Cardiac muscle cell (in vitro differentiated cells and primary cell): ENCODE data around the gene STYK1. TPM values are rescaled to one million over a fixed set of nuclear protein-coding genes. Genes with fewer than 3 reads are reported as not detected.
"Not testable (repeated sequence)": the region's sequence is repeated elsewhere in the genome, so short reads cannot be mapped to it uniquely, and the experiment has no call there.

Source experiments
- DNase-seq, 2 donors: peaks; one replicate each; pipeline versions ENCODE4 v3.0.0 to v3.0.0-alpha.2; 2010 to 2017; ENCODE audit warnings: low read depth in 1 of 2, low spot score in 1 of 2
- H3K27ac ChIP-seq: fragments of 200-600 bp; sonication (generic); 2 replicates; pipeline ENCODE4 v1.5.1; 2016
- H3K27me3 ChIP-seq: fragments of 200-600 bp; sonication (generic); 2 replicates; pipeline ENCODE4 v1.6.0; 2016; ENCODE audit warnings: control low read depth
- H3K36me3 ChIP-seq: fragments of 200-600 bp; sonication (generic); 2 replicates; pipeline ENCODE4 v1.5.1; 2016; ENCODE audit warnings: control low read depth
- H3K4me1 ChIP-seq: fragments of 200-600 bp; sonication (generic); 2 replicates; pipeline ENCODE4 v1.8.1; 2017; ENCODE audit warnings: low read depth, mild to moderate bottlenecking, mixed run types
- H3K4me3 ChIP-seq: fragments of 200-600 bp; sonication (generic); 2 replicates; pipeline ENCODE4 v1.5.1; 2016; ENCODE audit warnings: mild to moderate bottlenecking
- H3K9me3 ChIP-seq: fragments of 200-600 bp; sonication (generic); 2 replicates; pipeline ENCODE4 v1.5.1; 2017; ENCODE audit warnings: low read depth, mild to moderate bottlenecking, control low read depth
- CTCF ChIP-seq: IDR thresholded peaks from 2 replicates; pipeline ENCODE4 v1.5.1; 2012; ENCODE audit warnings: low read depth, mild to moderate bottlenecking, low read length
- polyA plus RNA-seq: library from polyadenylated mRNA; unstranded; fragments of >200 nt; fragmentation: Nextera tagmentation; extraction: Ambion mirVana; gene quantifications from 2 replicates; pipeline ENCODE4 v1.2.1, GENCODE V29; 2016
- total RNA-seq: library from RNA; depleted of rRNA; stranded (reverse); fragments of >200 nt; gene quantifications from 2 replicates; pipeline ENCODE4 v1.2.3, GENCODE V29; 2016

STYK1 gene
- total and polyA plus RNA-seq, 2 experiments from 2014 or later = 0.21 to 0.65 TPM

- Histone ChIP-seq H3K4me1 (no peaks in the 10 kb centered on the region), H3K27ac (no peak overlapping the region), H3K4me3 (no peak overlapping the region), H3K36me3 (peaks cover 9% of the 10 kb centered on the region), H3K27me3 (no peaks in the 10 kb centered on the region), H3K9me3 (no peaks in the 10 kb centered on the region)
- no peak for DNase-seq
- no peak for TF ChIP-seq CTCF
These were observed 89.4 kb downstream of the STYK1 start for GRCh38 chr12:10584415-10584814.

GRCh38 chr12:10582704-10583103 is 91.1 kb downstream of the STYK1 start:
- no peak overlapping the region for H3K27ac ChIP-seq
- no peaks in the 10 kb centered on the region for H3K9me3 ChIP-seq
- TF ChIP-seq CTCF = no peak
- H3K36me3 ChIP-seq = peaks cover 7% of the 10 kb centered on the region
- H3K27me3 ChIP-seq = no peaks in the 10 kb centered on the region
- H3K4me1 ChIP-seq = no peaks in the 10 kb centered on the region
- DNase-seq = no peak
- no peak overlapping the region for H3K4me3 ChIP-seq

- H3K27ac ChIP-seq, H3K27me3 ChIP-seq, DNase-seq, H3K4me1 ChIP-seq, H3K4me3 ChIP-seq, H3K9me3 ChIP-seq, H3K36me3 ChIP-seq: not testable (repeated sequence)
These were observed 91.7 kb downstream of the STYK1 start for GRCh38 chr12:10582133-10582532.

- Histone ChIP-seq H3K9me3 (no peaks in the 10 kb centered on the region), H3K36me3 (no peaks in the 10 kb centered on the region), H3K4me3 (no peak overlapping the region), H3K27ac (no peak overlapping the region), H3K27me3 (no peaks in the 10 kb centered on the region), H3K4me1 (no peaks in the 10 kb centered on the region)
- DNase-seq = no peak
- no peak for TF ChIP-seq CTCF
These were observed 99.5 kb downstream of the STYK1 start for GRCh38 chr12:10574307-10574706.

- H3K36me3 ChIP-seq, H3K9me3 ChIP-seq, H3K27me3 ChIP-seq, H3K4me1 ChIP-seq, H3K4me3 ChIP-seq, H3K27ac ChIP-seq: not testable (repeated sequence)
- DNase-seq = peak in 1 of 2 donors; percentile 81
These were observed 101.8 kb downstream of the STYK1 start for GRCh38 chr12:10572021-10572490.

- H3K4me3 ChIP-seq = no peak overlapping the region
- no peak for TF ChIP-seq CTCF
- H3K36me3 ChIP-seq = no peaks in the 10 kb centered on the region
- H3K9me3 ChIP-seq = no peaks in the 10 kb centered on the region
- no peaks in the 10 kb centered on the region for H3K4me1 ChIP-seq
- no peak overlapping the region for H3K27ac ChIP-seq
- H3K27me3 ChIP-seq = no peaks in the 10 kb centered on the region
- no peak for DNase-seq
These were observed 102.7 kb downstream of the STYK1 start for GRCh38 chr12:10571141-10571540.

Other genes starting within 250 kb of the STYK1 start
- gene KLRC2, start 238.0 kb downstream of the STYK1 start, total RNA-seq = not detected in 2 replicates
- gene KLRC2, start 238.0 kb downstream of the STYK1 start, polyA plus RNA-seq = not detected in 2 replicates
- gene KLRC1, start 220.7 kb downstream of the STYK1 start, total RNA-seq = not detected in 2 replicates
- gene KLRC1, start 220.7 kb downstream of the STYK1 start, polyA plus RNA-seq = not detected in 2 replicates
- 0.39 and 0.95 TPM in 2 replicates for gene EIF2S3B, start 168.2 kb downstream of the STYK1 start, total RNA-seq
- 0.16 and 0.34 TPM in 2 replicates for gene EIF2S3B, start 168.2 kb downstream of the STYK1 start, polyA plus RNA-seq
- gene MAGOHB, start 60.4 kb downstream of the STYK1 start, total RNA-seq = 10.8 and 14.2 TPM in 2 replicates
- gene MAGOHB, start 60.4 kb downstream of the STYK1 start, polyA plus RNA-seq = 39.5 and 57.6 TPM in 2 replicates
- 142 and 173 TPM in 2 replicates for gene YBX3, start 49.3 kb upstream of the STYK1 start, total RNA-seq
- gene YBX3, start 49.3 kb upstream of the STYK1 start, polyA plus RNA-seq = 212 and 278 TPM in 2 replicates
- not detected in 2 replicates for gene TAS2R7, start 128.6 kb upstream of the STYK1 start, total RNA-seq
- gene TAS2R7, start 128.6 kb upstream of the STYK1 start, polyA plus RNA-seq = not detected in 2 replicates
- gene TAS2R8, start 133.2 kb upstream of the STYK1 start, total RNA-seq = 0.45 TPM in 1 of 2 replicates, not detected in the other
- gene TAS2R8, start 133.2 kb upstream of the STYK1 start, polyA plus RNA-seq = not detected in 2 replicates
- gene TAS2R9, start 136.1 kb upstream of the STYK1 start, total RNA-seq = 0.21 and 1.8 TPM in 2 replicates
- gene TAS2R9, start 136.1 kb upstream of the STYK1 start, polyA plus RNA-seq = not detected in 2 replicates
- 1.2 and 1.9 TPM in 2 replicates for gene TAS2R10, start 152.3 kb upstream of the STYK1 start, total RNA-seq
- gene TAS2R10, start 152.3 kb upstream of the STYK1 start, polyA plus RNA-seq = 0.72 and 1.1 TPM in 2 replicates
- 0.67 and 8.8 TPM in 2 replicates for gene PRR4, start 175.4 kb upstream of the STYK1 start, total RNA-seq
- gene PRR4, start 175.4 kb upstream of the STYK1 start, polyA plus RNA-seq = 5.3 and 7.1 TPM in 2 replicates
- 30.2 and 35.0 TPM in 2 replicates for gene PRH1, start 210.2 kb upstream of the STYK1 start, total RNA-seq
- gene PRH1, start 210.2 kb upstream of the STYK1 start, polyA plus RNA-seq = 35.3 and 38.6 TPM in 2 replicates
- 0.11 and 0.69 TPM in 2 replicates for gene TAS2R13, start 235.5 kb upstream of the STYK1 start, total RNA-seq
- not detected in 2 replicates for gene TAS2R13, start 235.5 kb upstream of the STYK1 start, polyA plus RNA-seq